ENCODE results near the gene GXYLT1. TPM values are rescaled to one million over a fixed set of nuclear protein-coding genes. Genes with fewer than 3 reads are reported as not detected.

GXYLT1 gene
- total and polyA plus RNA-seq, 9 of the 15 experiments (the other 6 are each of a cell fraction or from before 2014, with no cell fraction given): 1.4 to 9.3 (median 5.5) TPM

- TF ChIP-seq ARID3B (CRISPR knock-in tag; IDR thresholded peaks at IDR 0.05; ENCODE audit: borderline replicate concordance): no peak
- TF ChIP-seq CBX8 (IDR thresholded peaks at IDR 0.05; ENCODE audit: borderline replicate concordance, extremely low read depth, low read depth, low read length, poor library complexity, severe bottlenecking): no peak
Measured at GRCh38 chr12:42102720-42103119, 42.0 kb downstream of the GXYLT1 start (continued).

GRCh38 chr12:42099433-42099832 lies 45.2 kb downstream of the GXYLT1 start:
- no peak for TF ChIP-seq MECOM (CRISPR knock-in tag; IDR thresholded peaks at IDR 0.05)
- TF ChIP-seq ADNP (tag; IDR thresholded peaks at IDR 0.05): no peak
- TF ChIP-seq PHF8 (IDR thresholded peaks at IDR 0.05; ENCODE audit: borderline replicate concordance, low read length): no peak
- TF ChIP-seq ZNF212 (CRISPR knock-in tag; IDR thresholded peaks at IDR 0.05): no peak
- no peak for TF ChIP-seq ZKSCAN1 (IDR thresholded peaks at IDR 0.05; ENCODE audit: low read depth, low read length)
- no peak for TF ChIP-seq ZBTB2 (IDR thresholded peaks at IDR 0.05)
- no peak for TF ChIP-seq HDAC8 (tag; IDR thresholded peaks at IDR 0.05)
- TF ChIP-seq SREBF1 (IDR thresholded peaks at IDR 0.05; ENCODE audit: borderline replicate concordance, low read depth, low read length): no peak
- TF ChIP-seq EZH2 (IDR thresholded peaks at IDR 0.05; ENCODE audit: borderline replicate concordance, low read depth, low read length): no peak
- TF ChIP-seq ATF3 (IDR thresholded peaks at IDR 0.05): no peak
- TF ChIP-seq ATF3 (CRISPR knock-in tag; conservative IDR thresholded peaks at IDR 0.05): no peak
- no peak for TF ChIP-seq ZNF436 (CRISPR knock-in tag; IDR thresholded peaks at IDR 0.05)
- FAIRE-seq (no peak), DNase-seq (ENCODE audit: extremely low read depth in 1 of 4, low spot score in 3 of 4) (no peak), ATAC-seq (no peak)
- H3K4me3 ChIP-seq: no peak overlapping the region
- no peaks in the 10 kb centered on the region for H3K9me1 ChIP-seq (ENCODE audit: control insufficient read depth, insufficient read depth, low read length)
- POLR2A ChIA-PET: interaction anchor here (1.1 kb wide), 1 partner anchor 26 kb away, joined by 3 read pairs; no protein-coding TSS in a partner anchor
- H2AFZ ChIP-seq (ENCODE audit: low read depth, low read length): no peak overlapping the region
- in situ Hi-C loops (cut with MboI): no loop called here
- H3K9ac ChIP-seq (ENCODE audit: insufficient read depth in 1 of 2, low read depth in 2 of 2, low read length in 2 of 2): no peak overlapping the region; a peak in 1 of 4 replicates
- 0 out of 3 replicates have a peak, but pooled peaks cover 3% of the 10 kb centered on the region for H3K36me3 ChIP-seq (ENCODE audit: control insufficient read depth, insufficient read depth, low read length)
- CTCF ChIA-PET (ENCODE audit: low intra/inter-chr PET ratio): no interaction called here
- H4K20me1 ChIP-seq (replicated peaks; ENCODE audit: control insufficient read depth, insufficient read depth, low read length): no peaks in the 10 kb centered on the region
- H3K27me3 ChIP-seq (ENCODE audit: control insufficient read depth in 2 of 2, insufficient read depth in 2 of 2, low read length in 2 of 2): no peaks in the 10 kb centered on the region
- BruUV-seq (replicated peaks): no TSS peak
- intact Hi-C loops (cut with micrococcal nuclease): loop anchor here (5.0 to 10.0 kb wide), 2 partner anchors 43 to 1765 kb away; partner anchors contain the start of gene GXYLT1
- H3K4me1 ChIP-seq (replicated peaks in 1 of 2; ENCODE audit: control insufficient read depth in 2 of 2, insufficient read depth in 2 of 2, low read length in 2 of 2): peaks cover 1 to 2% of the 10 kb centered on the region in 2 experiments; a peak in 3 of 5 replicates
- no peaks in the 10 kb centered on the region for H3K9me3 ChIP-seq (replicated peaks; ENCODE audit: control insufficient read depth, insufficient read depth, low read depth, low read length)
- H3K79me2 ChIP-seq (ENCODE audit: control insufficient read depth, insufficient read depth, low read length): no peaks in the 10 kb centered on the region
- no peak overlapping the region for H3K4me2 ChIP-seq (ENCODE audit: insufficient read depth, low read length)
- H3K27ac ChIP-seq (ENCODE audit: extremely low read depth, low read depth, low read length): no peak overlapping the region
- 82% methylated on average over 7 of the region's 9 CpGs for WGBS (ENCODE audit: insufficient coverage, low coverage, missing lambda C conversion rate)
